GM12878 (cell line): ENCODE results near the gene DIPK1A. TPM values are rescaled to one million over a fixed set of nuclear protein-coding genes. Genes with fewer than 3 reads are reported as not detected.

Experiments
- ATF2 ChIP-seq: IDR thresholded peaks from 2 replicates; pipeline ENCODE4 v1.6.1; 2012; ENCODE audit warnings: low read length, inconsistent platforms
- BCL11A ChIP-seq: IDR thresholded peaks from 2 replicates; pipeline ENCODE4 v1.6.1; 2011; ENCODE audit warnings: low read depth, low read length
- BHLHE40 ChIP-seq, 2 experiments: fragments of 450-650 bp in 1 of 2; IDR thresholded peaks; 2 replicates each; pipeline ENCODE4 v1.6.1; 2011 to 2017; ENCODE audit warnings: low read depth in 2 of 2, borderline replicate concordance in 1 of 2, improper control_type of control experiment in 1 of 2, low read length in 1 of 2, mild to moderate bottlenecking in 1 of 2
- CBX3 ChIP-seq: fragments of 200-600 bp; sonication (generic); IDR thresholded peaks from 2 replicates; pipeline ENCODE4 v1.6.1; 2016; ENCODE audit warnings: low read depth, borderline replicate concordance
- E2F4 ChIP-seq: IDR thresholded peaks from 2 replicates; pipeline ENCODE4 v1.6.1; 2012; ENCODE audit warnings: low read depth, low read length, improper control_type of control experiment
- ETV6 ChIP-seq, 2 experiments: fragments of 450-650 bp in 1 of 2; IDR thresholded peaks in 1 of 2; conservative IDR thresholded peaks in 1 of 2; 2 replicates each; pipeline ENCODE4 v1.6.1; 2014; ENCODE audit warnings: antibody characterized with exemption in 1 of 2, borderline replicate concordance in 1 of 2, low read depth in 1 of 2, mild to moderate bottlenecking in 1 of 2, moderate library complexity in 1 of 2
- HDGF ChIP-seq: fragments of 450-650 bp; IDR thresholded peaks from 2 replicates; pipeline ENCODE4 v1.6.1; 2016; ENCODE audit warnings: antibody characterized with exemption
- IKZF1 ChIP-seq: fragments of 450-650 bp; conservative IDR thresholded peaks from 2 replicates; pipeline ENCODE4 v1.6.1; 2017; ENCODE audit warnings: antibody characterized with exemption, mild to moderate bottlenecking
- IKZF2 ChIP-seq, 2 experiments: fragments of 450-650 bp; IDR thresholded peaks; 2 replicates each; pipeline ENCODE4 v1.6.1; 2017; ENCODE audit warnings: mild to moderate bottlenecking in 2 of 2, moderate library complexity in 2 of 2
- JUNB ChIP-seq: IDR thresholded peaks from 2 replicates; pipeline ENCODE4 v1.6.1; 2016; ENCODE audit warnings: antibody characterized with exemption, mild to moderate bottlenecking
- RAD51 ChIP-seq: fragments of 450-650 bp; IDR thresholded peaks from 2 replicates; pipeline ENCODE4 v1.6.1; 2016; ENCODE audit warnings: moderate library complexity, mild to moderate bottlenecking, inconsistent platforms
- RELB ChIP-seq: fragments of 450-650 bp; IDR thresholded peaks from 2 replicates; pipeline ENCODE4 v1.6.1; 2017; ENCODE audit warnings: low read depth, mild to moderate bottlenecking, moderate library complexity
- SPI1 ChIP-seq: IDR thresholded peaks from 2 replicates; pipeline ENCODE4 v1.6.1; 2011; ENCODE audit warnings: low read depth, mild to moderate bottlenecking, low read length, moderate library complexity, borderline replicate concordance; ENCODE audit not compliant: insufficient read depth
- TAF1 ChIP-seq: IDR thresholded peaks from 2 replicates; pipeline ENCODE4 v1.6.1; 2011; ENCODE audit warnings: mild to moderate bottlenecking, low read depth, low read length, borderline replicate concordance
- WRNIP1 ChIP-seq: IDR thresholded peaks from 2 replicates; pipeline ENCODE4 v1.6.1; 2011; ENCODE audit warnings: low read depth, low read length, improper control_type of control experiment, borderline replicate concordance
- polyA plus RNA-seq, 11 experiments: library from polyadenylated mRNA; depleted of rRNA in 4 of 11; unstranded in 6 of 11; stranded (reverse) in 5 of 11; fragments of >200 nt; fragmentation: Nextera tagmentation in 4 of 11; fragmentation: Illumina TruSeq in 1 of 11; extraction: Ambion mirVana in 4 of 11; extraction: Trizol in 1 of 11; gene quantifications; 1 replicate in 1 of 11; 2 replicates in 10 of 11; pipeline versions ENCODE4 v1.2.1 to v1.2.3, GENCODE V29; 2011 to 2016; ENCODE audit warnings: inconsistent platforms in 2 of 11, missing spikeins in 2 of 11, low read depth in 1 of 11
- total RNA-seq, 4 experiments: library from RNA; depleted of rRNA in 3 of 4; stranded (reverse); fragments of >200 nt in 3 of 4; fragmentation: Illumina TruSeq in 1 of 4; extraction: Trizol in 1 of 4; gene quantifications; 2 replicates each; pipeline versions ENCODE4 v1.2.1 to v1.2.3, GENCODE V29; 2013 to 2021
- TF ChIP-seq, protein P1 (sequence below): fragments of 450-650 bp; formaldehyde crosslinking; IDR thresholded peaks from 2 replicates; pipeline ENCODE4 v1.4.0; 2020; ENCODE audit warnings: mild to moderate bottlenecking, moderate library complexity

DIPK1A gene
- total and polyA plus RNA-seq, 10 of the 15 experiments (the other 5 are each of a cell fraction or from before 2014, with no cell fraction given), result 4.9 to 15.0 (median 9.7) TPM

GRCh38 chr1:92980732-92981647 lies 19.7 kb upstream of the DIPK1A start (continued):
- TF ChIP-seq, protein P1, sequence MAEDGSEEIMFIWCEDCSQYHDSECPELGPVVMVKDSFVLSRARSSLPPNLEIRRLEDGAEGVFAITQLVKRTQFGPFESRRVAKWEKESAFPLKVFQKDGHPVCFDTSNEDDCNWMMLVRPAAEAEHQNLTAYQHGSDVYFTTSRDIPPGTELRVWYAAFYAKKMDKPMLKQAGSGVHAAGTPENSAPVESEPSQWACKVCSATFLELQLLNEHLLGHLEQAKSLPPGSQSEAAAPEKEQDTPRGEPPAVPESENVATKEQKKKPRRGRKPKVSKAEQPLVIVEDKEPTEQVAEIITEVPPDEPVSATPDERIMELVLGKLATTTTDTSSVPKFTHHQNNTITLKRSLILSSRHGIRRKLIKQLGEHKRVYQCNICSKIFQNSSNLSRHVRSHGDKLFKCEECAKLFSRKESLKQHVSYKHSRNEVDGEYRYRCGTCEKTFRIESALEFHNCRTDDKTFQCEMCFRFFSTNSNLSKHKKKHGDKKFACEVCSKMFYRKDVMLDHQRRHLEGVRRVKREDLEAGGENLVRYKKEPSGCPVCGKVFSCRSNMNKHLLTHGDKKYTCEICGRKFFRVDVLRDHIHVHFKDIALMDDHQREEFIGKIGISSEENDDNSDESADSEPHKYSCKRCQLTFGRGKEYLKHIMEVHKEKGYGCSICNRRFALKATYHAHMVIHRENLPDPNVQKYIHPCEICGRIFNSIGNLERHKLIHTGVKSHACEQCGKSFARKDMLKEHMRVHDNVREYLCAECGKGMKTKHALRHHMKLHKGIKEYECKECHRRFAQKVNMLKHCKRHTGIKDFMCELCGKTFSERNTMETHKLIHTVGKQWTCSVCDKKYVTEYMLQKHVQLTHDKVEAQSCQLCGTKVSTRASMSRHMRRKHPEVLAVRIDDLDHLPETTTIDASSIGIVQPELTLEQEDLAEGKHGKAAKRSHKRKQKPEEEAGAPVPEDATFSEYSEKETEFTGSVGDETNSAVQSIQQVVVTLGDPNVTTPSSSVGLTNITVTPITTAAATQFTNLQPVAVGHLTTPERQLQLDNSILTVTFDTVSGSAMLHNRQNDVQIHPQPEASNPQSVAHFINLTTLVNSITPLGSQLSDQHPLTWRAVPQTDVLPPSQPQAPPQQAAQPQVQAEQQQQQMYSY (CRISPR knock-in tag), result no peak
- TF ChIP-seq CBX3, result no peak
- TF ChIP-seq IKZF2 (IDR thresholded peaks at IDR 0.05), result no peak; a peak in 1 of 4 replicates
- TF ChIP-seq ETV6 (conservative IDR thresholded peaks at IDR 0.05 in 1 of 2, IDR thresholded peaks at IDR 0.05 in 1 of 2; ENCODE audit: borderline replicate concordance in 1 of 2, low read depth in 1 of 2), result peak in 1 of 2 experiments; percentile 60; a peak in 1 of 4 replicates
- no peak for TF ChIP-seq BCL11A
- TF ChIP-seq E2F4, result no peak
- TF ChIP-seq BHLHE40 (IDR thresholded peaks at IDR 0.05; ENCODE audit: borderline replicate concordance in 1 of 2, low read depth in 2 of 2, low read length in 1 of 2), result no peak
- TF ChIP-seq ATF2, result 0 out of 2 replicates have a peak, but pooled peaks have one; percentile 13
- 0 out of 2 replicates have a peak, but pooled peaks have one; percentile 8 for TF ChIP-seq RAD51
- TF ChIP-seq WRNIP1, result no peak
- peak; percentile 47; the same call in 1 of the 2 replicates for TF ChIP-seq SPI1
- TF ChIP-seq IKZF1, result peak; percentile 45
- TF ChIP-seq TAF1, result 0 out of 2 replicates have a peak, but pooled peaks have one; percentile 9
- TF ChIP-seq JUNB, result peak; percentile 83
- TF ChIP-seq RELB, result peak; percentile 41; the same call in 1 of the 2 replicates
- no peak for TF ChIP-seq HDGF
